H9 (cell line): ENCODE measurements around the gene COMMD9. TPM values are rescaled to one million over a fixed set of nuclear protein-coding genes. Genes with fewer than 3 reads are reported as not detected.

Experiments
- DNase-seq: peaks from one replicate; pipeline ENCODE4 v3.0.0-alpha.2; 2017
- H2AFZ ChIP-seq: one replicate; pipeline ENCODE4 v1.6.1; 2013; ENCODE audit warnings: mild to moderate bottlenecking, low read length, control low read depth, moderate library complexity
- H2AK5ac ChIP-seq: 2 replicates; pipeline ENCODE4 v1.6.1; 2013; ENCODE audit warnings: low read length, control low read depth, mixed read lengths; ENCODE audit not compliant: insufficient read length
- H2BK120ac ChIP-seq: one replicate; pipeline ENCODE4 v1.6.1; 2013; ENCODE audit warnings: low read depth, mild to moderate bottlenecking, low read length, control low read depth, inconsistent platforms; ENCODE audit not compliant: poor library complexity, severe bottlenecking
- H2BK12ac ChIP-seq: 2 replicates; pipeline ENCODE4 v1.6.1; 2013; ENCODE audit warnings: low read length, control low read depth, mixed read lengths, low read depth; ENCODE audit not compliant: insufficient read length
- H2BK15ac ChIP-seq: 2 replicates; pipeline ENCODE4 v1.6.1; 2013; ENCODE audit warnings: low read depth, low read length, control low read depth
- H2BK20ac ChIP-seq: one replicate; pipeline ENCODE4 v1.6.1; 2013; ENCODE audit warnings: low read depth, mild to moderate bottlenecking, low read length, control low read depth, inconsistent platforms; ENCODE audit not compliant: poor library complexity, severe bottlenecking
- H2BK5ac ChIP-seq: 2 replicates; pipeline ENCODE4 v1.6.1; 2013; ENCODE audit warnings: low read length, control low read depth, mixed read lengths; ENCODE audit not compliant: insufficient read length
- H3K14ac ChIP-seq: 2 replicates; pipeline ENCODE4 v1.6.1; 2013; ENCODE audit warnings: low read length, control low read depth; ENCODE audit not compliant: insufficient read depth
- H3K18ac ChIP-seq: 2 replicates; pipeline ENCODE4 v1.6.1; 2013; ENCODE audit warnings: low read depth, mild to moderate bottlenecking, mixed read lengths, low read length, control low read depth; ENCODE audit not compliant: insufficient read length
- H3K23ac ChIP-seq: 2 replicates; pipeline ENCODE4 v1.6.1; 2013; ENCODE audit warnings: low read length, control low read depth, mixed read lengths, low read depth; ENCODE audit not compliant: insufficient read length
- H3K23me2 ChIP-seq: 2 replicates; pipeline ENCODE4 v1.6.1; 2013; ENCODE audit warnings: low read depth, mild to moderate bottlenecking, mixed read lengths, low read length, control low read depth; ENCODE audit not compliant: insufficient read length, poor library complexity, severe bottlenecking
- H3K27ac ChIP-seq: 2 replicates; pipeline ENCODE4 v1.5.1; 2013; ENCODE audit warnings: low read length, control low read depth, mixed read lengths, low read depth; ENCODE audit not compliant: insufficient read length
- H3K27me3 ChIP-seq: 2 replicates; pipeline ENCODE4 v1.6.1; 2013; ENCODE audit warnings: low read length, control low read depth, inconsistent platforms; ENCODE audit not compliant: insufficient read depth
- H3K4ac ChIP-seq: 2 replicates; pipeline ENCODE4 v1.6.1; 2013; ENCODE audit warnings: low read depth, mild to moderate bottlenecking, control low read depth, inconsistent platforms, low read length, moderate library complexity
- H3K4me1 ChIP-seq: 2 replicates; pipeline ENCODE4 v1.6.1; 2013; ENCODE audit warnings: low read length, control low read depth, inconsistent platforms; ENCODE audit not compliant: insufficient read depth
- H3K4me2 ChIP-seq: 2 replicates; pipeline ENCODE4 v1.6.1; 2013; ENCODE audit warnings: low read length, control low read depth, mixed read lengths; ENCODE audit not compliant: insufficient read length, insufficient read depth
- H3K56ac ChIP-seq: 2 replicates; pipeline ENCODE4 v1.6.1; 2013; ENCODE audit warnings: low read depth, mild to moderate bottlenecking, mixed read lengths, low read length, control low read depth; ENCODE audit not compliant: insufficient read length
- H3K79me1 ChIP-seq: 2 replicates; pipeline ENCODE4 v1.6.1; 2013; ENCODE audit warnings: low read depth, mild to moderate bottlenecking, moderate library complexity, low read length, control low read depth, inconsistent platforms; ENCODE audit not compliant: insufficient read depth, poor library complexity, severe bottlenecking
- H3K79me2 ChIP-seq: 2 replicates; pipeline ENCODE4 v1.6.1; 2013; ENCODE audit warnings: low read length, control low read depth, inconsistent platforms; ENCODE audit not compliant: insufficient read depth
- H3K9ac ChIP-seq: 2 replicates; pipeline ENCODE4 v1.6.1; 2013; ENCODE audit warnings: low read length, control low read depth, mixed read lengths; ENCODE audit not compliant: insufficient read length; ENCODE audit errors: extremely low read depth
- H3K9me3 ChIP-seq: one replicate; pipeline ENCODE4 v1.6.1; 2013; ENCODE audit warnings: low read depth, low read length, inconsistent platforms; ENCODE audit not compliant: control insufficient read depth
- H3T11ph ChIP-seq: one replicate; pipeline ENCODE4 v1.6.1; 2013; ENCODE audit warnings: mild to moderate bottlenecking, low read length, control low read depth, inconsistent platforms
- H4K20me1 ChIP-seq: one replicate; pipeline ENCODE4 v1.6.1; 2013; ENCODE audit not compliant: control insufficient read depth, insufficient read length, insufficient read depth
- H4K5ac ChIP-seq: 2 replicates; pipeline ENCODE4 v1.6.1; 2013; ENCODE audit warnings: low read depth, mild to moderate bottlenecking, mixed read lengths, low read length, control low read depth; ENCODE audit not compliant: insufficient read length
- H4K8ac ChIP-seq: replicated peaks from 2 replicates; pipeline ENCODE4 v1.6.1; 2013; ENCODE audit warnings: low read length, control low read depth, mixed read lengths, low read depth; ENCODE audit not compliant: insufficient read length
- H4K91ac ChIP-seq: 2 replicates; pipeline ENCODE4 v1.6.1; 2013; ENCODE audit warnings: low read depth, mild to moderate bottlenecking, moderate library complexity, mixed read lengths, low read length, control low read depth; ENCODE audit not compliant: insufficient read length
- H3K27ac Mint-ChIP-seq, 3 experiments: 2 replicates in 2 of 3; 3 replicates in 1 of 3; pipeline ENCODE4 v1.8.0; 2020 to 2021; ENCODE audit warnings: mixed read lengths in 3 of 3, mild to moderate bottlenecking in 1 of 3, moderate library complexity in 1 of 3
- H3K27me3 Mint-ChIP-seq: 2 replicates; pipeline ENCODE4 v1.8.0; 2021; ENCODE audit warnings: low read depth, mild to moderate bottlenecking, moderate library complexity, mixed read lengths
- H3K36me3 Mint-ChIP-seq, 3 experiments: 2 replicates in 2 of 3; 3 replicates in 1 of 3; pipeline ENCODE4 v1.8.0; 2020 to 2021; ENCODE audit warnings: low read depth in 3 of 3, mixed read lengths in 3 of 3; ENCODE audit not compliant: insufficient read depth in 1 of 3
- H3K4me1 Mint-ChIP-seq, 2 experiments: 2 replicates each; pipeline ENCODE4 v1.8.0; 2020; ENCODE audit warnings: mixed read lengths in 2 of 2
- H3K4me3 Mint-ChIP-seq, 2 experiments: 2 replicates in 1 of 2; 3 replicates in 1 of 2; pipeline ENCODE4 v1.8.0; 2020 to 2021; ENCODE audit warnings: mild to moderate bottlenecking in 2 of 2, mixed read lengths in 2 of 2, moderate library complexity in 1 of 2
- H3K9me3 Mint-ChIP-seq, 2 experiments: 2 replicates in 1 of 2; 3 replicates in 1 of 2; pipeline ENCODE4 v1.8.0; 2020; ENCODE audit warnings: mild to moderate bottlenecking in 2 of 2, mixed read lengths in 2 of 2, moderate library complexity in 1 of 2
- WGBS: extraction: QIAGEN DNeasy Blood & Tissue Kit; methylation state at CpG from one replicate; pipeline ENCODE4 v1.1.7; 2013; ENCODE audit warnings: missing lambda C conversion rate, low lambda C conversion rate, mixed read lengths; ENCODE audit not compliant: insufficient read length; ENCODE audit errors: extremely low coverage; 5-methylcytosine and 5-hydroxymethylcytosine counted together
- total RNA-seq: library from RNA; stranded (reverse); gene quantifications from 2 replicates; pipeline ENCODE4 v1.2.1, GENCODE V29; 2021
- TF ChIP-seq, protein P1 (sequence below): fragments of 200-600 bp; sonication (generic); conservative IDR thresholded peaks from 3 replicates; pipeline ENCODE4 v1.8.0; 2021; ENCODE audit warnings: antibody characterized with exemption, mild to moderate bottlenecking

Gene COMMD9
- total RNA-seq, 1 experiment from 2014 or later, result 47.0 TPM

- no peak overlapping the region for H3K9ac ChIP-seq
- Mint-ChIP-seq H3K9me3 (peaks cover 8 to 11% of the 10 kb centered on the region in 2 experiments; a peak in 4 of 5 replicates), H3K4me3 (no peak overlapping the region), H3K4me1 (no peaks in the 10 kb centered on the region), H3K27me3 (no peaks in the 10 kb centered on the region), H3K36me3 (peaks cover 6 to 12% (median 11%) of the 10 kb centered on the region in 3 experiments; a peak in 6 of 7 replicates), H3K27ac (peak overlapping the region in 1 of 3 experiments; percentile 53; a peak in 1 of 7 replicates)
- no peak overlapping the region for H4K5ac ChIP-seq
- H2BK120ac ChIP-seq, result no peak overlapping the region
- WGBS, result no CpG with 5 or more reads among the region's 14 CpGs
- no peak overlapping the region for H2BK5ac ChIP-seq
- H3K27me3 ChIP-seq, result no peaks in the 10 kb centered on the region
- TF ChIP-seq, protein P1, sequence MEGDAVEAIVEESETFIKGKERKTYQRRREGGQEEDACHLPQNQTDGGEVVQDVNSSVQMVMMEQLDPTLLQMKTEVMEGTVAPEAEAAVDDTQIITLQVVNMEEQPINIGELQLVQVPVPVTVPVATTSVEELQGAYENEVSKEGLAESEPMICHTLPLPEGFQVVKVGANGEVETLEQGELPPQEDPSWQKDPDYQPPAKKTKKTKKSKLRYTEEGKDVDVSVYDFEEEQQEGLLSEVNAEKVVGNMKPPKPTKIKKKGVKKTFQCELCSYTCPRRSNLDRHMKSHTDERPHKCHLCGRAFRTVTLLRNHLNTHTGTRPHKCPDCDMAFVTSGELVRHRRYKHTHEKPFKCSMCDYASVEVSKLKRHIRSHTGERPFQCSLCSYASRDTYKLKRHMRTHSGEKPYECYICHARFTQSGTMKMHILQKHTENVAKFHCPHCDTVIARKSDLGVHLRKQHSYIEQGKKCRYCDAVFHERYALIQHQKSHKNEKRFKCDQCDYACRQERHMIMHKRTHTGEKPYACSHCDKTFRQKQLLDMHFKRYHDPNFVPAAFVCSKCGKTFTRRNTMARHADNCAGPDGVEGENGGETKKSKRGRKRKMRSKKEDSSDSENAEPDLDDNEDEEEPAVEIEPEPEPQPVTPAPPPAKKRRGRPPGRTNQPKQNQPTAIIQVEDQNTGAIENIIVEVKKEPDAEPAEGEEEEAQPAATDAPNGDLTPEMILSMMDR, result no peak
- DNase-seq, result no peak
- no peak overlapping the region for H2BK15ac ChIP-seq
- no peak overlapping the region for H3K56ac ChIP-seq
- no peaks in the 10 kb centered on the region for H4K20me1 ChIP-seq
- no peaks in the 10 kb centered on the region for H3K9me3 ChIP-seq
- no peak overlapping the region for H3K4ac ChIP-seq
- H3K79me1 ChIP-seq, result no peaks in the 10 kb centered on the region
- no peaks in the 10 kb centered on the region for H3K23me2 ChIP-seq
- no peak overlapping the region for H2AK5ac ChIP-seq
- H2BK12ac ChIP-seq, result no peak overlapping the region
- H3K18ac ChIP-seq, result no peak overlapping the region
- H2BK20ac ChIP-seq, result no peak overlapping the region
- no peaks in the 10 kb centered on the region for H3K79me2 ChIP-seq
- H3T11ph ChIP-seq, result no peak overlapping the region
- H3K4me2 ChIP-seq, result no peak overlapping the region
- H4K91ac ChIP-seq, result no peak overlapping the region
- H4K8ac ChIP-seq, result no peak overlapping the region
- H3K27ac ChIP-seq, result no peak overlapping the region
- H3K14ac ChIP-seq, result no peak overlapping the region
- no peak overlapping the region for H3K23ac ChIP-seq
- no peak overlapping the region for H2AFZ ChIP-seq
- no peaks in the 10 kb centered on the region for H3K4me1 ChIP-seq
Measured at GRCh38 chr11:36222831-36223635, 66.2 kb downstream of the COMMD9 start.

Other genes starting within 250 kb of the COMMD9 start
- 4.1 and 5.6 TPM in 2 replicates for gene PRR5L, start 6.9 kb upstream of the COMMD9 start, total RNA-seq
- 9.8 and 9.9 TPM in 2 replicates for gene TRAF6, start 220.8 kb upstream of the COMMD9 start, total RNA-seq